H1 (cell line): ENCODE data around the gene CDKN1A. TPM values are rescaled to one million over a fixed set of nuclear protein-coding genes. Genes with fewer than 3 reads are reported as not detected.

Experiments
- POLR2A ChIP-seq, 2 experiments: IDR thresholded peaks; 1 replicate in 1 of 2; 2 replicates in 1 of 2; pipeline ENCODE4 v1.6.1; 2011; ENCODE audit warnings: low read depth in 2 of 2, low read length in 2 of 2, mild to moderate bottlenecking in 2 of 2; ENCODE audit errors: control extremely low read depth in 1 of 2
- POU5F1 ChIP-seq: IDR thresholded peaks from 2 replicates; pipeline ENCODE4 v1.6.1; 2011; ENCODE audit warnings: low read depth, mild to moderate bottlenecking, low read length, moderate library complexity
- RFX5 ChIP-seq: IDR thresholded peaks from 2 replicates; pipeline ENCODE4 v1.6.1; 2011; ENCODE audit warnings: low read depth, low read length, improper control_type of control experiment, borderline replicate concordance
- polyA plus RNA-seq, 7 experiments: library from polyadenylated mRNA; depleted of rRNA in 3 of 7; stranded (reverse) in 5 of 7; unstranded in 2 of 7; fragments of >200 nt in 5 of 7; fragments of 200-250 nt in 2 of 7; gene quantifications; 1 replicate in 5 of 7; 2 replicates in 1 of 7; 4 replicates in 1 of 7; pipeline versions ENCODE4 v1.2.1 to v1.2.3, GENCODE V29; 2011 to 2013; ENCODE audit warnings: missing spikeins in 2 of 7, mixed read lengths in 2 of 7
- total RNA-seq: library from RNA; stranded (reverse); fragmentation: NEBNext Ultra II Directional; extraction: Animal tissue kit (Norgen Biotek cat#: 25700); gene quantifications from 2 replicates; pipeline ENCODE4 v1.2.1, GENCODE V29; 2021
- TF ChIP-seq, protein P1 (sequence below): fragments of 300-600 bp; sonication (generic); IDR thresholded peaks from 2 replicates; pipeline ENCODE4 v1.7.1; 2012; ENCODE audit warnings: low read length, moderate library complexity, mild to moderate bottlenecking, inconsistent platforms; ENCODE audit not compliant: insufficient replicate concordance

The CDKN1A gene
- total and polyA plus RNA-seq, 2 of the 8 experiments (the other 6 are each of a cell fraction or from before 2014, with no cell fraction given): 15.2 to 36.0 TPM

GRCh38 chr6:36657271-36657670 is 21.2 kb upstream of the CDKN1A start (continued):
- TF ChIP-seq, protein P1, sequence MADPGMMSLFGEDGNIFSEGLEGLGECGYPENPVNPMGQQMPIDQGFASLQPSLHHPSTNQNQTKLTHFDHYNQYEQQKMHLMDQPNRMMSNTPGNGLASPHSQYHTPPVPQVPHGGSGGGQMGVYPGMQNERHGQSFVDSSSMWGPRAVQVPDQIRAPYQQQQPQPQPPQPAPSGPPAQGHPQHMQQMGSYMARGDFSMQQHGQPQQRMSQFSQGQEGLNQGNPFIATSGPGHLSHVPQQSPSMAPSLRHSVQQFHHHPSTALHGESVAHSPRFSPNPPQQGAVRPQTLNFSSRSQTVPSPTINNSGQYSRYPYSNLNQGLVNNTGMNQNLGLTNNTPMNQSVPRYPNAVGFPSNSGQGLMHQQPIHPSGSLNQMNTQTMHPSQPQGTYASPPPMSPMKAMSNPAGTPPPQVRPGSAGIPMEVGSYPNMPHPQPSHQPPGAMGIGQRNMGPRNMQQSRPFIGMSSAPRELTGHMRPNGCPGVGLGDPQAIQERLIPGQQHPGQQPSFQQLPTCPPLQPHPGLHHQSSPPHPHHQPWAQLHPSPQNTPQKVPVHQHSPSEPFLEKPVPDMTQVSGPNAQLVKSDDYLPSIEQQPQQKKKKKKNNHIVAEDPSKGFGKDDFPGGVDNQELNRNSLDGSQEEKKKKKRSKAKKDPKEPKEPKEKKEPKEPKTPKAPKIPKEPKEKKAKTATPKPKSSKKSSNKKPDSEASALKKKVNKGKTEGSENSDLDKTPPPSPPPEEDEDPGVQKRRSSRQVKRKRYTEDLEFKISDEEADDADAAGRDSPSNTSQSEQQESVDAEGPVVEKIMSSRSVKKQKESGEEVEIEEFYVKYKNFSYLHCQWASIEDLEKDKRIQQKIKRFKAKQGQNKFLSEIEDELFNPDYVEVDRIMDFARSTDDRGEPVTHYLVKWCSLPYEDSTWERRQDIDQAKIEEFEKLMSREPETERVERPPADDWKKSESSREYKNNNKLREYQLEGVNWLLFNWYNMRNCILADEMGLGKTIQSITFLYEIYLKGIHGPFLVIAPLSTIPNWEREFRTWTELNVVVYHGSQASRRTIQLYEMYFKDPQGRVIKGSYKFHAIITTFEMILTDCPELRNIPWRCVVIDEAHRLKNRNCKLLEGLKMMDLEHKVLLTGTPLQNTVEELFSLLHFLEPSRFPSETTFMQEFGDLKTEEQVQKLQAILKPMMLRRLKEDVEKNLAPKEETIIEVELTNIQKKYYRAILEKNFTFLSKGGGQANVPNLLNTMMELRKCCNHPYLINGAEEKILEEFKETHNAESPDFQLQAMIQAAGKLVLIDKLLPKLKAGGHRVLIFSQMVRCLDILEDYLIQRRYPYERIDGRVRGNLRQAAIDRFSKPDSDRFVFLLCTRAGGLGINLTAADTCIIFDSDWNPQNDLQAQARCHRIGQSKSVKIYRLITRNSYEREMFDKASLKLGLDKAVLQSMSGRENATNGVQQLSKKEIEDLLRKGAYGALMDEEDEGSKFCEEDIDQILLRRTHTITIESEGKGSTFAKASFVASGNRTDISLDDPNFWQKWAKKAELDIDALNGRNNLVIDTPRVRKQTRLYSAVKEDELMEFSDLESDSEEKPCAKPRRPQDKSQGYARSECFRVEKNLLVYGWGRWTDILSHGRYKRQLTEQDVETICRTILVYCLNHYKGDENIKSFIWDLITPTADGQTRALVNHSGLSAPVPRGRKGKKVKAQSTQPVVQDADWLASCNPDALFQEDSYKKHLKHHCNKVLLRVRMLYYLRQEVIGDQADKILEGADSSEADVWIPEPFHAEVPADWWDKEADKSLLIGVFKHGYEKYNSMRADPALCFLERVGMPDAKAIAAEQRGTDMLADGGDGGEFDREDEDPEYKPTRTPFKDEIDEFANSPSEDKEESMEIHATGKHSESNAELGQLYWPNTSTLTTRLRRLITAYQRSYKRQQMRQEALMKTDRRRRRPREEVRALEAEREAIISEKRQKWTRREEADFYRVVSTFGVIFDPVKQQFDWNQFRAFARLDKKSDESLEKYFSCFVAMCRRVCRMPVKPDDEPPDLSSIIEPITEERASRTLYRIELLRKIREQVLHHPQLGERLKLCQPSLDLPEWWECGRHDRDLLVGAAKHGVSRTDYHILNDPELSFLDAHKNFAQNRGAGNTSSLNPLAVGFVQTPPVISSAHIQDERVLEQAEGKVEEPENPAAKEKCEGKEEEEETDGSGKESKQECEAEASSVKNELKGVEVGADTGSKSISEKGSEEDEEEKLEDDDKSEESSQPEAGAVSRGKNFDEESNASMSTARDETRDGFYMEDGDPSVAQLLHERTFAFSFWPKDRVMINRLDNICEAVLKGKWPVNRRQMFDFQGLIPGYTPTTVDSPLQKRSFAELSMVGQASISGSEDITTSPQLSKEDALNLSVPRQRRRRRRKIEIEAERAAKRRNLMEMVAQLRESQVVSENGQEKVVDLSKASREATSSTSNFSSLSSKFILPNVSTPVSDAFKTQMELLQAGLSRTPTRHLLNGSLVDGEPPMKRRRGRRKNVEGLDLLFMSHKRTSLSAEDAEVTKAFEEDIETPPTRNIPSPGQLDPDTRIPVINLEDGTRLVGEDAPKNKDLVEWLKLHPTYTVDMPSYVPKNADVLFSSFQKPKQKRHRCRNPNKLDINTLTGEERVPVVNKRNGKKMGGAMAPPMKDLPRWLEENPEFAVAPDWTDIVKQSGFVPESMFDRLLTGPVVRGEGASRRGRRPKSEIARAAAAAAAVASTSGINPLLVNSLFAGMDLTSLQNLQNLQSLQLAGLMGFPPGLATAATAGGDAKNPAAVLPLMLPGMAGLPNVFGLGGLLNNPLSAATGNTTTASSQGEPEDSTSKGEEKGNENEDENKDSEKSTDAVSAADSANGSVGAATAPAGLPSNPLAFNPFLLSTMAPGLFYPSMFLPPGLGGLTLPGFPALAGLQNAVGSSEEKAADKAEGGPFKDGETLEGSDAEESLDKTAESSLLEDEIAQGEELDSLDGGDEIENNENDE: no peak
- no peak for TF ChIP-seq RFX5
- no peak for TF ChIP-seq POU5F1
- no peak for TF ChIP-seq POLR2A (IDR thresholded peaks at IDR 0.05; ENCODE audit: control extremely low read depth in 1 of 2, low read depth in 2 of 2, low read length in 2 of 2)
